Sigmoid colon (tissue), 4 donors: ENCODE results near the gene SNCAIP.

Experiments used
- EP300 ChIP-seq, 4 donors: sonication (generic); formaldehyde crosslinking; IDR thresholded peaks; one replicate each; pipeline ENCODE4 v1.6.1; 2017; ENCODE audit warnings: antibody characterized with exemption in 4 of 4
- POLR2A ChIP-seq, 2 donors: fragments of 450-650 bp; IDR thresholded peaks; one replicate each; pipeline ENCODE4 v1.6.1; 2016; ENCODE audit warnings: antibody characterized with exemption in 2 of 2, mild to moderate bottlenecking in 2 of 2, moderate library complexity in 2 of 2
- POLR2AphosphoS5 ChIP-seq, 4 donors: sonication (generic); formaldehyde crosslinking; IDR thresholded peaks; one replicate each; pipeline ENCODE4 v1.6.1; 2017; ENCODE audit warnings: antibody characterized with exemption in 4 of 4
- TF ChIP-seq, protein P1 (sequence below), 4 experiments: fragments of 450-650 bp in 3 of 4; fragments of 200-600 bp in 1 of 4; IDR thresholded peaks; one replicate each; pipeline ENCODE4 v1.5.1; 2016 to 2019; ENCODE audit warnings: antibody characterized with exemption in 4 of 4, mild to moderate bottlenecking in 3 of 4, moderate library complexity in 2 of 4

GRCh38 chr5:122442938-122443337 lies 130.9 kb downstream of the SNCAIP start:
- TF ChIP-seq, protein P1, sequence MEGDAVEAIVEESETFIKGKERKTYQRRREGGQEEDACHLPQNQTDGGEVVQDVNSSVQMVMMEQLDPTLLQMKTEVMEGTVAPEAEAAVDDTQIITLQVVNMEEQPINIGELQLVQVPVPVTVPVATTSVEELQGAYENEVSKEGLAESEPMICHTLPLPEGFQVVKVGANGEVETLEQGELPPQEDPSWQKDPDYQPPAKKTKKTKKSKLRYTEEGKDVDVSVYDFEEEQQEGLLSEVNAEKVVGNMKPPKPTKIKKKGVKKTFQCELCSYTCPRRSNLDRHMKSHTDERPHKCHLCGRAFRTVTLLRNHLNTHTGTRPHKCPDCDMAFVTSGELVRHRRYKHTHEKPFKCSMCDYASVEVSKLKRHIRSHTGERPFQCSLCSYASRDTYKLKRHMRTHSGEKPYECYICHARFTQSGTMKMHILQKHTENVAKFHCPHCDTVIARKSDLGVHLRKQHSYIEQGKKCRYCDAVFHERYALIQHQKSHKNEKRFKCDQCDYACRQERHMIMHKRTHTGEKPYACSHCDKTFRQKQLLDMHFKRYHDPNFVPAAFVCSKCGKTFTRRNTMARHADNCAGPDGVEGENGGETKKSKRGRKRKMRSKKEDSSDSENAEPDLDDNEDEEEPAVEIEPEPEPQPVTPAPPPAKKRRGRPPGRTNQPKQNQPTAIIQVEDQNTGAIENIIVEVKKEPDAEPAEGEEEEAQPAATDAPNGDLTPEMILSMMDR (IDR thresholded peaks at IDR 0.05): no peak
- no peak for TF ChIP-seq POLR2A (IDR thresholded peaks at IDR 0.05)
- TF ChIP-seq POLR2AphosphoS5 (IDR thresholded peaks at IDR 0.05): no peak
- TF ChIP-seq EP300 (IDR thresholded peaks at IDR 0.05): no peak
